ENCODE measurements around the gene WWOX.

- TF ChIP-seq POLR2A (IDR thresholded peaks at IDR 0.05; ENCODE audit: low read length): no peak
- TF ChIP-seq GATA1 (IDR thresholded peaks at IDR 0.05; ENCODE audit: low read depth, low read length): no peak
These were observed 226.3 kb downstream of the WWOX start for GRCh38 chr16:78325468-78326352.
